ENCODE measurements around the gene MORC4.
"Not testable (repeated sequence)": the region's sequence is repeated elsewhere in the genome, so short reads cannot be mapped to it uniquely, and the experiment has no call there.

The MORC4 gene

GRCh38 chrX:107000013-107000515 lies at the start of gene MORC4:
Gene MORC4 (minus strand): TSS chrX:107000212. CDS start chrX:106999969, 243 bp downstream.
- DNase-seq = peak; percentile 17

DNA sequence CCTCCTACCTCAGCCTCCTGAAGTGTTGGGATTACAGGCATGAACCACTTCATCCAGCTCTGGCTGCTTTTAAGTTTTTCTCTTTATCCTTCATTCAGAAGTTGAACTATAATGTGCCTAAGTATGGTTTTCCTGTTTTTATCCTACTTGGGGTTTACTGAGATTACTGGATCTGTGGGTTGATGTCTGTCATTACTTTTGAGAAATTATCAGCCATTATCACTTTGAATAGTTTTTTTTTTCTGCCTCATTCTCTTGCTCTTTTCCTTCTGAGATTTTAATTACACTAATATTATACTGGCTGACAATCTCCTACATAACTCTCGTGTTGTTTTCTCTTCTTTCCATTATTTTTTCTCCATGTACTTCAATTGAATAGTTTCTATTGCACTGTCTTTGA lies 47.6 kb upstream of the MORC4 start:
- no peak for DNase-seq

DNA sequence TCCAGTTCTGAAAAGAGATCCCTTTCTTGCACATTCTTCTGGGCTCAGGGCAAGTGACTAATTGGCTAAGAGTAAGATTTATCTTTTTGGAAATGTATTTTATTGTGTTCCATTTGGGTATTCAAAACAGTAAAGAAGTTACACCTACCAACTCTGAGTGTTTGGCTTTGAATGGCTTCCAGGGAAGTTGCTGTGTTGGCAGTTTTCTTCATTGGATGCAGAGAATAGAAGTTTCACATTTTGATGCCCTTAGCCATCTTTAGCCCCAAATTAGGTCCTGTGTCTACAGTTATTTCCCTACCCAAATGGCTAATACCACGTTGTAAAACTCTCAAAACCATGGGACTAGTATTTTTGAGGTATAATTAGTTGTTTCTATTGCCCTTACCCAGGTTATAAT lies 29.7 kb upstream of the MORC4 start:
- DNase-seq = no peak

DNA sequence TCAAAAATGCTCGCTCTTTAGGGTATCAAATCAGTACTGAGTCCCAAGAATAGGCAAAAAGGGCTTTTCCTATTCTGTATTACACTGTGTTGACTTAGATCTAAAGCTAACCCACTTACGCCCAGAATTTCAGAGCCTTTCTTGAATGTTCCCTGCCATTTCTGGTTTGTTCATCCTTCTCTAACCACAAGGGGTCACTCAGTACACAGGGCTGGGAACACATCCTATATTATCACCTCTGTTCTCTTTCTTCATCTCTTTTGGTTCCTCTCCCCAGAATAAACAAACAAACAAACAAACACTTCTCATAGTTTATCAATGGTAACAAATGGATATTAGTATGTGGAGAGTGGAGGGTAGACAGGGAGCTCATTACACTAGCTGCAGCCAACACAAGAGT lies 25.5 kb upstream of the MORC4 start:
- DNase-seq = peak; percentile 8

DNA sequence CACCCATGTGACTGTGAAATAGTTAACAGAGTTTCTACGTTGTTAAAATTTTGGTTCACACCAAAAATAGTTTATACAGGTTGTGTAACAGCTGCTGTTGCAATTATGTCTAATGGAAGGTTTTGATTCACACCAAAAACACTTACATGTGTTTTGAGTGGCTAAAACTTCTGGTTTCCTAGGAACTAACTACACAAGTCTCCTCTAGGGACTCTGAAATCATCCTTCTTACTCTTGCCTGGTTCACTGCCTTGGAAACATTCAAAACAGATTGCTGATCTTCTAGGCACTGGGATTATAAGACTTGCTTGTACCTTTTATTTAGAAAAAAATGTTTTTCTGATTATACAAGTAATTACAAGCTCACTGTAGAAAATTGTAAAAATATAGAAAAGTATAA lies 14.9 kb upstream of the MORC4 start:
- no peak for DNase-seq

GRCh38 chrX:107008034-107008433 lies 8.0 kb upstream of the MORC4 start:
- DNase-seq = no peak

- DNase-seq = peak; percentile 13
Measured at GRCh38 chrX:106999002-106999975, 723 bp downstream of the MORC4 start.

GRCh38 chrX:106997611-106998010 lies 2.4 kb downstream of the MORC4 start:
- DNase-seq = no peak

GRCh38 chrX:106995678-106996077 lies 4.3 kb downstream of the MORC4 start:
- DNase-seq = no peak

GRCh38 chrX:106987488-106987887 lies 12.5 kb downstream of the MORC4 start:
- DNase-seq = no peak

DNA sequence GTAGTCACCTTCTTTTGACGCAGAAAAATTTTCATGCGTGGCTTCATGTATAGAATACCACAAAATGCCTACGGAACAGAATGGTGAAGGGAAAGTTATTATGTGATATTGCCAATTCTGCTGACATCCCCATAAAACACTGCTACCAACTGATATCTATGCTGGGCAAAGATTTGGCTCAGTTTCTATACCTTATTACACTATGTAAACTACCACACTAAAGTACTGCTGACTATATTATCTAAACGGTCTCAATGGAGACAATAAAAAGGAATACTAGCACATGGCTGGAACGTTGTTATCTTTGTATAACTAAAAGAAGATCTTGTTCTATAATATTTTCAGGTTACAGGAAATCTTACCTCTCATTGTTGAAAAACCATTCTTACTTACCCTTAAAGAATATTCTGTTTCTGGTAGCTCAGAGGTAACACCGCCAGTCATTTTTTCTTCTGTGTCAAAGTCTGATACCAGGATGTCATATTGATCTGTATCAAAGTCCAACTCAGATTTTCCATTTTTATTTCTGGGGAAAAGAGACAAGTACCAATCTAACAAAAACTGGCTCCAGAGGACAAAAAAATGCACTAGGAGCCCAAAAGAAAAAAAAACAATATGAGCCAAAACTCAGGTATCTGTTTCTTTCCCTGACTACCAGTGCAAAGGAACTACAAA lies 18.9 kb downstream of the MORC4 start:
- DNase-seq = no peak

- no peak for DNase-seq
Measured at GRCh38 chrX:106976416-106976815, 23.6 kb downstream of the MORC4 start.

GRCh38 chrX:106973433-106974149 lies 26.4 kb downstream of the MORC4 start:
- no peak for DNase-seq

DNA sequence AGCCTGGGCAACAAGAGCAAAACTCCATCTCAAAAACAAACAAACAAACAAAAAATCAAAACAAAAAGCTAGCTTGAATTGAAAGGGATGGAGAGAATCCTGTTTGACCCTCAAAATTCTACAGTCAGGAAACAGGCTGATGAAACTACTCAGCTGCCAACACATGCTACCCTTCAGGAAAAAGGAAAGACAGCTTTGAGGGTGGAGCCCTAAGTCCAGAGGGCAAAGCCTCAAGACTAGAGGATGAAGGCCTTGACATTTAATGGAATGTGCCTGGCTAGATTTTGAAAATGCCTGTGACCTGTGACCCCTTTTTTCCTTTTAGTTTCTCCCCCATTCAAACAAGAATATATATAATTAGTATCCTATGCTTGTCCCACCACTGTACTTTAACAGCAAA lies 27.1 kb downstream of the MORC4 start:
- DNase-seq = no peak

- DNase-seq = not testable (repeated sequence)
Measured at GRCh38 chrX:106966547-106966946, 33.5 kb downstream of the MORC4 start.

GRCh38 chrX:106964290-106964689 lies 35.7 kb downstream of the MORC4 start:
- DNase-seq = no peak

- DNase-seq = no peak
Measured at GRCh38 chrX:106963111-106963510, 36.9 kb downstream of the MORC4 start.

GRCh38 chrX:106959901-106960300 lies 40.1 kb downstream of the MORC4 start:
- no peak for DNase-seq

- no peak for DNase-seq
Measured at GRCh38 chrX:106957856-106958255, 42.2 kb downstream of the MORC4 start.

DNA sequence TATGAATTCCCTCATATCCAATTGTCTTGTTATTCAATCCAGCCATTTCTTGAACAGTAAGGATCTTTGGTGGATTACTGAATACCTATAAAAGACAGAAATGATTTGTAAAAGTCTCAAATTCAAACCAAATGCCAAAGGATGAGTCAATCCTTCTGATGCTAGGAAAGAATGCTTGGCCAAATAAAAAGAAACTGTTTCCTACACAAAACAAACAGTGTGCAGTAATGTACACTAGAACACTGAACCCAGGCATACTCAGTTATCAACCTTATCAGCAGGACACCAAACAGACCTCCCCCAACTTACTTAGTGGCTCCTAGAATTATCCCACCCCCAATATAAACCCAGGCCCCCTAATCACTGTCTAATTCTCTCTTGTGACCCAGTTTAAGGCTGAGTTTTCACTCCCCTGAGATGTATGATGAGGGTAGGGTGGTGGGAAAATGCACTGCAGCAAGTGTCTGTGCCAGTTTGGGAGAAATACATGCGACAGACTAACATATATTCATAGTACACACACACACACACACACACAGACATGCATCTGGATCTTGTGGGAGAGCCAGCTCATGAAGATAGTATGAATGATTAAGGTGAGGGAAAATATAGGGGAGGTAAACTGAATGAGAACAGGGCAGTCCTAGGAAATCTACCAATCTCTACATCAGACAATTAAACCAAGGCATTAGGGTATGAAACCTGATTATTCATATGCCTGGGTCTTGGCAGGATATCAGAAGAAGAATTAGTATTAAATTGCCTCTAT lies 44.8 kb downstream of the MORC4 start:
- DNase-seq = no peak

DNA sequence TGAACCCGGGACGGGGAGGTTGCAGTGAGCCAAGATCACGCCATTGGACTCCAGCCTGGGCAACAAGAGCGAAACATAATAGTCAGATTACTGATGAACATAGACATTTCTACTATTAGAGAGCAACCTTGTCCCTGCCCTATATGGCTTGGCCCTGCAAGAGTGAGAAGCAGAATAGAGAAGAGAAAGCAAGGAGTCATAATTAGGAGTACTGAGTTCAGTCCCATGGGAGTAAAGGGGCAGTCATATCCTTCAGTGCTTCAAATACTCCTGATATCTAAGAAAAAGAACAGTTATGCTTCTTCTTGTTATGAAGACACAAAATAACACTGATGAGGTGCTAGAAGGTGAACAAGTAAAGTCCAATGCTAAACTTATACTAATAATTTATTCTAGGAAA lies 46.0 kb downstream of the MORC4 start:
- no peak for DNase-seq

DNA sequence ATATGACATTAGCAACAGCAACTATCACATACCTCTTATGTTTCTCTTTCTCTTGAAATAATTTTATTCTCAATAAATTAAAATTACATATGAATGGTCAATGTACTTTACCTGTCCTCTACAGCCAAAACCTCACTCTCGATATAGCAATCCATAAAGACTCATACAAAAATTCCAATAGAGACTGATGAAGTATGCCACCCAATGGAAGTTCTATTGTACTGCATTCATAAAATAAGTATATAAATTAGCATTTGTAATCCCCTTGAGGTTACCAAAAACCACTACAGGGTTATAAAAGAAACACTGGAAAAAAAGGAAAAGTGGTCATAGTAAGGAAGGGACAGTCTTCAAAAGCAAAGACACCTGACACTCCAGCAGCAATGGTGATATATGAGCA lies 47.0 kb downstream of the MORC4 start:
- peak; percentile 5 for DNase-seq

Measured in inflammatory macrophage treated with lipopolysaccharide for 4 hours (primary cell).